ENCODE results near the gene FANCC. TPM values are rescaled to one million over a fixed set of nuclear protein-coding genes. Genes with fewer than 3 reads are reported as not detected.
A peak's percentile ranks its signal among the peaks of the same experiment; 100 is the strongest.

Gene FANCC
- total RNA-seq, 1 experiment from 2014 or later = 44.7 TPM

- ChIA-PET CTCF (no interaction called here), POLR2A (ENCODE audit: unreplicated experiment) (no interaction called here)
- intact Hi-C loops (cut with micrococcal nuclease; ENCODE audit: unreplicated experiment) = no loop called here
- H3F3A ChIP-seq (ENCODE audit: insufficient read depth, low read depth) = no peaks in the 10 kb centered on the region
- no peaks in the 10 kb centered on the region for H3K79me2 ChIP-seq (ENCODE audit: low read depth)
- no TSS peak for BruUV-seq (replicated peaks)
- no peak overlapping the region for H3K4me2 ChIP-seq
- H3K9me2 ChIP-seq (ENCODE audit: insufficient read depth) = no peaks in the 10 kb centered on the region
- H3K4me3 ChIP-seq = no peak overlapping the region
- no peak overlapping the region for H3K27ac ChIP-seq
- H3K9me3 ChIP-seq (ENCODE audit: insufficient read depth, low read depth) = no peaks in the 10 kb centered on the region
- no peak for DNase-seq
- H2AFZ ChIP-seq = no peak overlapping the region
- no peaks in the 10 kb centered on the region for H3K27me3 ChIP-seq (ENCODE audit: insufficient read depth, low read depth)
- TF ChIP-seq, protein P1, sequence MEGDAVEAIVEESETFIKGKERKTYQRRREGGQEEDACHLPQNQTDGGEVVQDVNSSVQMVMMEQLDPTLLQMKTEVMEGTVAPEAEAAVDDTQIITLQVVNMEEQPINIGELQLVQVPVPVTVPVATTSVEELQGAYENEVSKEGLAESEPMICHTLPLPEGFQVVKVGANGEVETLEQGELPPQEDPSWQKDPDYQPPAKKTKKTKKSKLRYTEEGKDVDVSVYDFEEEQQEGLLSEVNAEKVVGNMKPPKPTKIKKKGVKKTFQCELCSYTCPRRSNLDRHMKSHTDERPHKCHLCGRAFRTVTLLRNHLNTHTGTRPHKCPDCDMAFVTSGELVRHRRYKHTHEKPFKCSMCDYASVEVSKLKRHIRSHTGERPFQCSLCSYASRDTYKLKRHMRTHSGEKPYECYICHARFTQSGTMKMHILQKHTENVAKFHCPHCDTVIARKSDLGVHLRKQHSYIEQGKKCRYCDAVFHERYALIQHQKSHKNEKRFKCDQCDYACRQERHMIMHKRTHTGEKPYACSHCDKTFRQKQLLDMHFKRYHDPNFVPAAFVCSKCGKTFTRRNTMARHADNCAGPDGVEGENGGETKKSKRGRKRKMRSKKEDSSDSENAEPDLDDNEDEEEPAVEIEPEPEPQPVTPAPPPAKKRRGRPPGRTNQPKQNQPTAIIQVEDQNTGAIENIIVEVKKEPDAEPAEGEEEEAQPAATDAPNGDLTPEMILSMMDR (conservative IDR thresholded peaks at IDR 0.05) = no peak
- no peak for TF ChIP-seq EZH2 (IDR thresholded peaks at IDR 0.05; ENCODE audit: low read depth)
- no peaks in the 10 kb centered on the region for H3K4me1 ChIP-seq (replicated peaks; ENCODE audit: insufficient read depth)
- no peaks in the 10 kb centered on the region for H4K20me1 ChIP-seq (ENCODE audit: insufficient read depth)
- H3K36me3 ChIP-seq (ENCODE audit: low read depth) = no peaks in the 10 kb centered on the region
Observed at GRCh38 chr9:95343725-95344287, 26.3 kb upstream of the FANCC start.

- TF ChIP-seq, protein P1 (conservative IDR thresholded peaks at IDR 0.05) = no peak
- no peak for TF ChIP-seq EZH2 (IDR thresholded peaks at IDR 0.05; ENCODE audit: low read depth)
- Histone ChIP-seq H3K4me3 (no peak overlapping the region), H3K9me3 (ENCODE audit: insufficient read depth, low read depth) (no peaks in the 10 kb centered on the region), H3K4me2 (no peak overlapping the region), H4K20me1 (ENCODE audit: insufficient read depth) (no peaks in the 10 kb centered on the region), H3K4me1 (replicated peaks; ENCODE audit: insufficient read depth) (no peaks in the 10 kb centered on the region), H3K27me3 (ENCODE audit: insufficient read depth, low read depth) (no peaks in the 10 kb centered on the region), H3K27ac (no peak overlapping the region), H3K36me3 (ENCODE audit: low read depth) (no peaks in the 10 kb centered on the region), H3K9me2 (ENCODE audit: insufficient read depth) (no peaks in the 10 kb centered on the region), H3F3A (ENCODE audit: insufficient read depth, low read depth) (no peaks in the 10 kb centered on the region), H2AFZ (no peak overlapping the region), H3K79me2 (ENCODE audit: low read depth) (no peaks in the 10 kb centered on the region)
- no peak for DNase-seq
- intact Hi-C loops (cut with micrococcal nuclease; ENCODE audit: unreplicated experiment) = no loop called here
- BruUV-seq (replicated peaks) = no TSS peak
- POLR2A ChIA-PET (ENCODE audit: unreplicated experiment) = no interaction called here
- CTCF ChIA-PET = no interaction called here
Observed at GRCh38 chr9:95342571-95342970, 25.1 kb upstream of the FANCC start.

GRCh38 chr9:95341293-95341962, 23.9 kb upstream of the FANCC start:
- Histone ChIP-seq H3K4me2 (no peak overlapping the region), H3K27ac (no peak overlapping the region), H3K4me3 (no peak overlapping the region), H3K4me1 (replicated peaks; ENCODE audit: insufficient read depth) (no peaks in the 10 kb centered on the region), H4K20me1 (ENCODE audit: insufficient read depth) (no peaks in the 10 kb centered on the region), H3K27me3 (ENCODE audit: insufficient read depth, low read depth) (no peaks in the 10 kb centered on the region), H3F3A (ENCODE audit: insufficient read depth, low read depth) (no peaks in the 10 kb centered on the region), H3K36me3 (ENCODE audit: low read depth) (no peaks in the 10 kb centered on the region), H2AFZ (no peak overlapping the region), H3K79me2 (ENCODE audit: low read depth) (no peaks in the 10 kb centered on the region), H3K9me2 (ENCODE audit: insufficient read depth) (no peaks in the 10 kb centered on the region), H3K9me3 (ENCODE audit: insufficient read depth, low read depth) (no peaks in the 10 kb centered on the region)
- no TSS peak for BruUV-seq (replicated peaks)
- intact Hi-C loops (cut with micrococcal nuclease; ENCODE audit: unreplicated experiment) = no loop called here
- ChIA-PET CTCF (interaction anchor here (0.5 to 1.2 kb wide), 5 partner anchors 14 to 393 kb away, joined by 3 to 13 read pairs (median 3); no protein-coding TSS in a partner anchor), POLR2A (ENCODE audit: unreplicated experiment) (interaction anchor here (0.7 kb wide), 1 partner anchor 15 kb away, joined by 4 read pairs; no protein-coding TSS in a partner anchor)
- peak; percentile 25 to 52 for DNase-seq
- TF ChIP-seq EZH2 (IDR thresholded peaks at IDR 0.05; ENCODE audit: low read depth) = no peak
- TF ChIP-seq, protein P1 (conservative IDR thresholded peaks at IDR 0.05) = peak; percentile 51
